Measurements from ENCODE around the gene OTOP3. TPM values are rescaled to one million over a fixed set of nuclear protein-coding genes. Genes with fewer than 3 reads are reported as not detected.

OTOP3 gene
- total RNA-seq, 1 experiment from 2014 or later, result not detected

- no peak overlapping the region for H4K91ac ChIP-seq (ENCODE audit: insufficient read length, low read depth, low read length)
- H3K23me2 ChIP-seq (ENCODE audit: insufficient read length, low read depth, low read length, poor library complexity, severe bottlenecking), result peaks cover 5% of the 10 kb centered on the region
- peaks cover 43% of the 10 kb centered on the region for H3K27me3 ChIP-seq (ENCODE audit: insufficient read depth, low read length)
- no peak overlapping the region for H3K18ac ChIP-seq (ENCODE audit: insufficient read length, low read depth, low read length)
- H4K8ac ChIP-seq (replicated peaks; ENCODE audit: insufficient read length, low read depth, low read length), result no peak overlapping the region
- H4K20me1 ChIP-seq (ENCODE audit: control insufficient read depth, insufficient read depth, insufficient read length), result no peaks in the 10 kb centered on the region
- H2BK12ac ChIP-seq (ENCODE audit: insufficient read length, low read depth, low read length), result no peak overlapping the region
- H4K5ac ChIP-seq (ENCODE audit: insufficient read length, low read depth, low read length), result no peak overlapping the region
- peak; percentile 79 for DNase-seq
- H3K9ac ChIP-seq (ENCODE audit: extremely low read depth, insufficient read length, low read length), result no peak overlapping the region
- peaks cover 15 to 33% of the 10 kb centered on the region in 2 experiments for H3K4me1 Mint-ChIP-seq
- no peak overlapping the region for H2AK5ac ChIP-seq (ENCODE audit: insufficient read length, low read length)
- H3K79me2 ChIP-seq (ENCODE audit: insufficient read depth, low read length), result no peaks in the 10 kb centered on the region
- no peaks in the 10 kb centered on the region for H3K36me3 Mint-ChIP-seq (ENCODE audit: insufficient read depth in 1 of 3, low read depth in 3 of 3)
- H2BK5ac ChIP-seq (ENCODE audit: insufficient read length, low read length), result no peak overlapping the region
- peak overlapping the region; percentile 72 for H3K4me2 ChIP-seq (ENCODE audit: insufficient read depth, insufficient read length, low read length)
- H3K23ac ChIP-seq (ENCODE audit: insufficient read length, low read depth, low read length), result no peak overlapping the region
- H3K4me1 ChIP-seq (ENCODE audit: insufficient read depth, low read length), result no peaks in the 10 kb centered on the region
- WGBS (ENCODE audit: extremely low coverage, insufficient read length, low lambda C conversion rate), result no CpG with 5 or more reads among the region's 59 CpGs
- no peak overlapping the region for H2BK20ac ChIP-seq (ENCODE audit: low read depth, low read length, poor library complexity, severe bottlenecking)
- no peak overlapping the region for H3K27ac Mint-ChIP-seq
- no peak overlapping the region for H3K56ac ChIP-seq (ENCODE audit: insufficient read length, low read depth, low read length)
- no peak overlapping the region for H2BK120ac ChIP-seq (ENCODE audit: low read depth, low read length, poor library complexity, severe bottlenecking)
- H2AFZ ChIP-seq (ENCODE audit: low read length), result no peak overlapping the region
- no peak overlapping the region for H2BK15ac ChIP-seq (ENCODE audit: low read depth, low read length)
- peaks cover 0 to 5% of the 10 kb centered on the region in 2 experiments; a peak in 1 of 5 replicates for H3K9me3 Mint-ChIP-seq
- no peaks in the 10 kb centered on the region for H3K79me1 ChIP-seq (ENCODE audit: insufficient read depth, low read depth, low read length, poor library complexity, severe bottlenecking)
- TF ChIP-seq, protein P1, sequence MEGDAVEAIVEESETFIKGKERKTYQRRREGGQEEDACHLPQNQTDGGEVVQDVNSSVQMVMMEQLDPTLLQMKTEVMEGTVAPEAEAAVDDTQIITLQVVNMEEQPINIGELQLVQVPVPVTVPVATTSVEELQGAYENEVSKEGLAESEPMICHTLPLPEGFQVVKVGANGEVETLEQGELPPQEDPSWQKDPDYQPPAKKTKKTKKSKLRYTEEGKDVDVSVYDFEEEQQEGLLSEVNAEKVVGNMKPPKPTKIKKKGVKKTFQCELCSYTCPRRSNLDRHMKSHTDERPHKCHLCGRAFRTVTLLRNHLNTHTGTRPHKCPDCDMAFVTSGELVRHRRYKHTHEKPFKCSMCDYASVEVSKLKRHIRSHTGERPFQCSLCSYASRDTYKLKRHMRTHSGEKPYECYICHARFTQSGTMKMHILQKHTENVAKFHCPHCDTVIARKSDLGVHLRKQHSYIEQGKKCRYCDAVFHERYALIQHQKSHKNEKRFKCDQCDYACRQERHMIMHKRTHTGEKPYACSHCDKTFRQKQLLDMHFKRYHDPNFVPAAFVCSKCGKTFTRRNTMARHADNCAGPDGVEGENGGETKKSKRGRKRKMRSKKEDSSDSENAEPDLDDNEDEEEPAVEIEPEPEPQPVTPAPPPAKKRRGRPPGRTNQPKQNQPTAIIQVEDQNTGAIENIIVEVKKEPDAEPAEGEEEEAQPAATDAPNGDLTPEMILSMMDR (conservative IDR thresholded peaks at IDR 0.05), result peak; percentile 97
- H3K14ac ChIP-seq (ENCODE audit: insufficient read depth, low read length), result no peak overlapping the region; the same call in 1 of the 2 replicates
- no peak overlapping the region for H3K27ac ChIP-seq (ENCODE audit: insufficient read length, low read depth, low read length)
- no peaks in the 10 kb centered on the region for H3K9me3 ChIP-seq (ENCODE audit: control insufficient read depth, low read depth, low read length)
- peak overlapping the region; percentile 60 to 80 for H3K4me3 Mint-ChIP-seq
- H3T11ph ChIP-seq (ENCODE audit: low read length), result no peak overlapping the region
- peaks cover 86% of the 10 kb centered on the region for H3K27me3 Mint-ChIP-seq (ENCODE audit: low read depth)
- H3K4ac ChIP-seq (ENCODE audit: low read depth, low read length), result no peak overlapping the region
Measured at GRCh38 chr17:74923538-74924249, 12.0 kb upstream of the OTOP3 start.

Measured in H9 (cell line).